ENCODE data around the gene CHAF1B.
A peak's percentile ranks its signal among the peaks of the same experiment; 100 is the strongest.

Gene CHAF1B

DNA sequence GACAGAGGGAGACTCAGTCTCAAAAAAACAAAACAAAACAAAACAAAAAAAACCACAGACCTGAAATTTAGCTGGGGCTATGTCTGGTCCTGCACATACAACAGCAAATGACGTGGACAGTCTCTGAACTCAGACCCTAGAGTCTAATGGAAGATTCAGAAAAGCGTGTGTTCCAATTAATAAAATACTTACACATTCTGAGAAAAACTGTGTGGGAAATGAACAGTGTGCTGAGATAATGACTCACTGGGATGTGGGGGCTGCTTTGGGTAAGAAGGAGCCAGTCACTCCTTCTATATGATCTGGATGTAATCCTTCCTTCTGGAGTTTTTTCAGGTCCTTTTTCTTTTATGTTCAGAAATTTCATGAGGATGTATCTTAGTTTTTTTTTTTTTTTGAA is 65.3 kb downstream of the CHAF1B start:
- TF ChIP-seq, protein P1, sequence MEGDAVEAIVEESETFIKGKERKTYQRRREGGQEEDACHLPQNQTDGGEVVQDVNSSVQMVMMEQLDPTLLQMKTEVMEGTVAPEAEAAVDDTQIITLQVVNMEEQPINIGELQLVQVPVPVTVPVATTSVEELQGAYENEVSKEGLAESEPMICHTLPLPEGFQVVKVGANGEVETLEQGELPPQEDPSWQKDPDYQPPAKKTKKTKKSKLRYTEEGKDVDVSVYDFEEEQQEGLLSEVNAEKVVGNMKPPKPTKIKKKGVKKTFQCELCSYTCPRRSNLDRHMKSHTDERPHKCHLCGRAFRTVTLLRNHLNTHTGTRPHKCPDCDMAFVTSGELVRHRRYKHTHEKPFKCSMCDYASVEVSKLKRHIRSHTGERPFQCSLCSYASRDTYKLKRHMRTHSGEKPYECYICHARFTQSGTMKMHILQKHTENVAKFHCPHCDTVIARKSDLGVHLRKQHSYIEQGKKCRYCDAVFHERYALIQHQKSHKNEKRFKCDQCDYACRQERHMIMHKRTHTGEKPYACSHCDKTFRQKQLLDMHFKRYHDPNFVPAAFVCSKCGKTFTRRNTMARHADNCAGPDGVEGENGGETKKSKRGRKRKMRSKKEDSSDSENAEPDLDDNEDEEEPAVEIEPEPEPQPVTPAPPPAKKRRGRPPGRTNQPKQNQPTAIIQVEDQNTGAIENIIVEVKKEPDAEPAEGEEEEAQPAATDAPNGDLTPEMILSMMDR (IDR thresholded peaks at IDR 0.05; ENCODE audit: low read length, missing control alignments): no peak
- no peak overlapping the region for H3K4me3 ChIP-seq (replicated peaks; ENCODE audit: low read depth, low read length)

DNA sequence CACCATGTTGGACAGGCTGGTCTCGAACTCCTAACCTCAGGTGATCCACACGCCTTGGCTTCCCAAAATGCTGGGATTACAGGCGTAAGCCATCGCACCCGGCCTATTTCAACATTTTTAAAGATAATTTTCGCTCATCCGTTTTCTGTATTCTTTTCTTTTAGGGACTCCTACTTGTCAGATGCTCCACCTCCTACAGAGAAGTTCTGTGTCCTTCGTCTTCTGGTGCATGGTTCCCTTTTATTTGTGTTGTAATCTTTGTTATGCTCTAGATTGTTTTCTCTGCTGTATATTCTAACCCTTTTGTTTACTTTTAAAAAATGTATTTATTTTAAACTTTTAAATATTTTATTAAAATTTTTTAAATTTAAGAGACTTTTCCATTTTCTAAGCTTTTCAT is 66.3 kb downstream of the CHAF1B start:
- no peak overlapping the region for H3K4me3 ChIP-seq (replicated peaks; ENCODE audit: low read depth, low read length)

More for the DNA sequence above, 65.3 kb downstream of the CHAF1B start:
- peak; percentile 57 for DNase-seq (ENCODE audit: low read depth)

DNA sequence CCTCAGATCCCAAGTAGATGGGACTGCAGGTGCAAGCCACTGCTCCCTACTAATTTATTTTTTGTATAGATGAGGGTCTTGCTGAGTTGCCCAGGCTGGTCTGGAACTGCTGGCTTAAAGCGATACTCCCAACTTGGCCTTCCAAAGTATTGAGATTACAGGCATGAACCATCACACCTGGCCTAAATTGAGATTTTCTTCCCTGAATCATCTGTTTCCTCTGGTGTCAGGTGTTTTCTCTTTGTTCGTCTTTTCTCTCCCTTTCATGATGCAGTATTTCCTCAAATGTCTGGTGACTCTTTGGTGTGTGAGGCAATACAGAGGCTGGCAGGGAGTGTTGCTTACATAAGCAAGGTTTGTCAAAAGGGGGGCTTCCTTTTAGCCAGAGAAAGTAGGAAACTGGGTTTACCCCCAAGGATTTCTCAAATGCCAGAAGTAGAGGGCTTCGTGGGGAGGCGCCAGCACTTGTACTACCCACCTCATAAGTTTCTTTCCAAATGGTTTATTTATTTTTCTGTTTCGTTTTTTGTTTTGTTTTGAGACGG is 67.2 kb downstream of the CHAF1B start:
- TF ChIP-seq, protein P1 (IDR thresholded peaks at IDR 0.05; ENCODE audit: low read length, missing control alignments): no peak
- DNase-seq (ENCODE audit: low read depth): no peak
- H3K4me3 ChIP-seq (replicated peaks; ENCODE audit: low read depth, low read length): no peak overlapping the region

More for the DNA sequence above, 66.3 kb downstream of the CHAF1B start:
- TF ChIP-seq, protein P1 (IDR thresholded peaks at IDR 0.05; ENCODE audit: low read length, missing control alignments): no peak
- DNase-seq (ENCODE audit: low read depth): no peak

DNA sequence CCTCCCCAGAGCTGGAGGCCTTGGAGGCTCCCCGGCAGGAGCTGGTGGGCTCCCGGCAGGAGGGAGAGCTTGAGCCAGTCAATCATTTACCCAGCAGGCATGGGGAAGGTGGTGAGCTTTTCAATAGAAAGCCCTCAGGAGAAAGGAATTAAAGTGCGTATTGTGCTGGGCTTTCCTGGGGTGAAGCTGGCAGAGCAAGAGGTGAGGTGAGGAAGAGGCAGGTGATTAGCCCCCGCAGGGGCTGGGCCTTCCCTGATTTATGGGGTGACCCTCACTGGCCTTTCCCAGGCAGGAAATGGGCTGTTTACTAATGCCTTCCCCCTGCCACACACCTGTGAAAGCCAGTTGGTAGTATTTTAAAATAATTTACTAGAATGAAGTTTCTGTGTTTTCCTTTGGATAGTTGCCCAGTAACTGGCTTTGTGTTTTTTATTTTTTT is 68.9 kb downstream of the CHAF1B start:
- H3K4me3 ChIP-seq (replicated peaks; ENCODE audit: low read depth, low read length): no peak overlapping the region
- TF ChIP-seq, protein P1 (IDR thresholded peaks at IDR 0.05; ENCODE audit: low read length, missing control alignments): no peak
- DNase-seq (ENCODE audit: low read depth): no peak

DNA sequence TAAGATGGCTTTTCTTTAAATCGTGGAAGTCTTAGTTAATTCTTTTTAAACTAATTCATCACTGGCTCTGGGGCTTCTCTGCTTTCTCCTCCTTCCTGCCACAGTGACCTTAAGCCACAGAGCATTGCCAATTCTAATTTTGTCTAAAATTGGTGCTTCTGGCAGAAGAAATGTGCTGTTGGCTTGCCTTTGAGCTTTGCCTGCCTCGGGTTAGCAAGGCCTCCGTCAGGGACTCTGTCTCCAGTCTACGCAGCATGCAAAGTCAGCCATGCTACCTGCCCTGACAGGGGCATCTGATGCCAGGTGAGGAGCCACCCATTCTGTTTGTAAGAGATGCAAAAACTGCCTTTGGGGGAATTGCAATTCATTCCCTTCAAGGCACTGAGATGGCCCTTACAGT is 69.5 kb downstream of the CHAF1B start:
- no peak overlapping the region for H3K4me3 ChIP-seq (replicated peaks; ENCODE audit: low read depth, low read length)
- TF ChIP-seq, protein P1 (IDR thresholded peaks at IDR 0.05; ENCODE audit: low read length, missing control alignments): no peak
- no peak for DNase-seq (ENCODE audit: low read depth)

DNA sequence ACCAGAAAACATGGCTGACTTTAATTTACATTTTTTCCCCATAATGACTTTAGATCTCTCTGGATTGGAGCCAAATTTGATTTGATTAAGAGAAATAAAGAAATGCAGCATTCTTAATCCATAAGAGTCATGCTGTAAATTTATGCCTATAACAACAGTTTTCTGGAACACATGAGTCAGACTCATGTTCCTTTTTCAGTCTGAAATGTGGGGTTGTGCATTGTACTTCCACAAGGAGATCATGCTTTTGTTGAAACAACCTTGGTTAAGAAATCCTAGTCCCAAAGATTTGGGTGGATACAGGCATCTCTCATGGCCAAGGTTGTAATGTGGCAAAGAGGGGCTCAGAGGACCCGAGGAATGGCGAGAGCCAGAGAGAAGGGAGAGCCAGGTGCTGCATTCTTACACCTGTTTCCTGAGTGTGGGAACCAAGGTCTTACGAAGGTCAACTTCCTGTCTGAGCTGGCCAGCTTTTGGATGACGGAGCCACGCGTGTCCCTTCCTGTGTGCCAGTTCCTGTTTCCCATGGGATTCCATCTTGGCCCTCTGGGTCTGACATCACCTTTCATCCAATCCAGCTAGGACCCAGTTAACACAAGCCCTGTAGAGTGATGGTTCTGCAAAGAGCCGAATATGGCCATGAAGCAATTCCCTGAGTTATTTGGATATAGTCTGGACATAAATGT is 71.7 kb downstream of the CHAF1B start:
- H3K4me3 ChIP-seq (replicated peaks; ENCODE audit: low read depth, low read length): no peak overlapping the region
- peak; percentile 67 for DNase-seq (ENCODE audit: low read depth)
- TF ChIP-seq, protein P1 (IDR thresholded peaks at IDR 0.05; ENCODE audit: low read length, missing control alignments): no peak

DNA sequence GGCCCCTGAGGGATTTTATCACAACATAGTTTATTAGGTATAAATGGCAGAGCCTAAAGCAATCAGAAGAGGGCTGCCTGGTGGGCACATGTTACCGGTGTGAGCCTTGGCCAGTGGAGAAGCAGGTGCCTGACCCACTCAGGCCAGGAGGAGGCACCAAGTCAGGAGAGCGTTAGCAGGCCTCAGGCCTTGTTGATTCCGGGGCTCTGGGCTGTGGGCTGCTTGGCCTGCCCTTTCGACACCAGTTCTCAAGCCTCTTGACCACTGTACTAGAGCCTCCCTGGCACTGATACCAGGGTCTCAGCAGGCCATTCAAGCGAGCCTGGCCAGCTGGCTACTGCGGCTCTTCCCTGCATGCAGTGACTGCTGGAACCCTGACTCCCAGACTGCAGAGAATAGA is 73.9 kb downstream of the CHAF1B start:
- TF ChIP-seq, protein P1 (IDR thresholded peaks at IDR 0.05; ENCODE audit: low read length, missing control alignments): no peak
- DNase-seq (ENCODE audit: low read depth): no peak
- H3K4me3 ChIP-seq (replicated peaks; ENCODE audit: low read depth, low read length): no peak overlapping the region
